Left lung (tissue), 10 donors: ENCODE results near the gene ATF3. TPM values are rescaled to one million over a fixed set of nuclear protein-coding genes. Genes with fewer than 3 reads are reported as not detected.
"Not testable (repeated sequence)": the region's sequence is repeated elsewhere in the genome, so short reads cannot be mapped to it uniquely, and the experiment has no call there.

Experiments used
- ATAC-seq: fragments of 200-7000 bp; cut with Tn5 transposase; one replicate; pipeline ENCODE4 v1.9.1; 2020; ENCODE audit warnings: moderate library complexity
- DNase-seq, 4 donors: peaks; one replicate each; pipeline ENCODE4 v3.0.0-alpha.2; 2013 to 2020
- H3K27ac ChIP-seq, 2 donors: fragments of 200-600 bp; sonication (generic) in 1 of 2; one replicate each; pipeline versions ENCODE4 v1.5.0 to v1.8.0; 2020 to 2021
- H3K27me3 ChIP-seq, 2 donors: fragments of 200-600 bp; sonication (generic) in 1 of 2; one replicate each; pipeline versions ENCODE4 v1.5.0 to v1.8.0; 2020 to 2021
- H3K36me3 ChIP-seq, 2 donors: fragments of 200-600 bp; sonication (generic) in 1 of 2; one replicate each; pipeline versions ENCODE4 v1.5.0 to v1.8.0; 2020 to 2021
- H3K4me1 ChIP-seq, 2 donors: fragments of 200-600 bp; one replicate each; pipeline ENCODE4 v1.8.0; 2021
- H3K4me3 ChIP-seq, 2 donors: fragments of 200-600 bp; sonication (generic) in 1 of 2; one replicate each; pipeline versions ENCODE4 v1.5.0 to v1.8.0; 2020 to 2021; ENCODE audit warnings: mild to moderate bottlenecking in 1 of 2
- H3K9me3 ChIP-seq, 2 donors: fragments of 200-600 bp; sonication (generic) in 1 of 2; one replicate each; pipeline versions ENCODE4 v1.5.0 to v1.8.0; 2020 to 2021
- intact Hi-C, 2 donors: fragments of 100-400 bp; cut with DNase I; formaldehyde crosslinking; loops; one replicate each; pipeline versions ENCODE4 v1.11.2 to v1.14.2; 2022
- polyA plus RNA-seq, 6 donors: library from polyadenylated mRNA; unstranded; fragments of 120-200 nt; gene quantifications; one replicate each; pipeline ENCODE4 v1.2.1, GENCODE V29; 2013; ENCODE audit not compliant: insufficient read length in 6 of 6
- total RNA-seq, 2 donors: library from RNA; stranded (reverse); fragmentation: NEBNext Ultra II Directional; extraction: Animal tissue kit (Norgen Biotek cat#: 25700); gene quantifications; one replicate each; pipeline ENCODE4 v1.2.1, GENCODE V29; 2021
- TF ChIP-seq, protein P1 (sequence below), 2 donors: fragments of 200-600 bp; sonication (generic) in 1 of 2; IDR thresholded peaks; one replicate each; pipeline versions ENCODE4 v1.5.0 to v1.8.0; 2021; ENCODE audit warnings: antibody characterized with exemption in 2 of 2
- donor health status: DM: no; HTN: yes; CAD: no.
- donor health status: DM: no; HTN: no; CAD: no.

The ATF3 gene
- total and polyA plus RNA-seq, 8 donors: 5.6 to 81.8 (median 25.1) TPM

DNA sequence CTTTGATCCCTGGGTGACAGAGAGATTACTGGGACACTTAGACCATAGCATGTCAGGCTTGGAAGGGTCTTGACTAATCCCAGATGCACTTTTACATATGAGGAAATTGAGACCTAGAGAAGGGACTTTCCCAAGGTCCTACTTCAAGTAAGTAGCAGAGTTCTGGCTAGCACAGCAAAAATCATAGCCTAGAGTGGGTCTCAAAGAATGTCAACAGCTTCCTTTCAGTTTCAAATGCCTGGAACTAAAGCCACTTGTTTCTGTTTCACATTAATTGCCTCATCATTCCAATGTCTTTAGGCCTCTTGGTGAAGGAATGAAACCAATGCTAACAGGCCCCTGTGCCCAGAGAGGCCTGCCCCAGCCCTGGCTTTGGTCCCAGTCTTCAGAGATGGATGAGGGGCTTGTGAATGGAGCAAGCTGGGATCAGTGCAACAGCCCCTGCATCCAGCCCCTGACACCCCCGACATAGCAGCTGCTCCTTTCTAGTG is 26.6 kb downstream of the ATF3 start:
- no peaks in the 10 kb centered on the region for H3K36me3 ChIP-seq
- peaks cover 21 to 39% of the 10 kb centered on the region in 2 donors for H3K4me1 ChIP-seq
- DNase-seq (peak in 2 of 4 donors; percentile 76 to 85), ATAC-seq (peak; percentile 74)
- H3K4me3 ChIP-seq: no peak overlapping the region
- intact Hi-C loops: no loop called here
- TF ChIP-seq, protein P1, sequence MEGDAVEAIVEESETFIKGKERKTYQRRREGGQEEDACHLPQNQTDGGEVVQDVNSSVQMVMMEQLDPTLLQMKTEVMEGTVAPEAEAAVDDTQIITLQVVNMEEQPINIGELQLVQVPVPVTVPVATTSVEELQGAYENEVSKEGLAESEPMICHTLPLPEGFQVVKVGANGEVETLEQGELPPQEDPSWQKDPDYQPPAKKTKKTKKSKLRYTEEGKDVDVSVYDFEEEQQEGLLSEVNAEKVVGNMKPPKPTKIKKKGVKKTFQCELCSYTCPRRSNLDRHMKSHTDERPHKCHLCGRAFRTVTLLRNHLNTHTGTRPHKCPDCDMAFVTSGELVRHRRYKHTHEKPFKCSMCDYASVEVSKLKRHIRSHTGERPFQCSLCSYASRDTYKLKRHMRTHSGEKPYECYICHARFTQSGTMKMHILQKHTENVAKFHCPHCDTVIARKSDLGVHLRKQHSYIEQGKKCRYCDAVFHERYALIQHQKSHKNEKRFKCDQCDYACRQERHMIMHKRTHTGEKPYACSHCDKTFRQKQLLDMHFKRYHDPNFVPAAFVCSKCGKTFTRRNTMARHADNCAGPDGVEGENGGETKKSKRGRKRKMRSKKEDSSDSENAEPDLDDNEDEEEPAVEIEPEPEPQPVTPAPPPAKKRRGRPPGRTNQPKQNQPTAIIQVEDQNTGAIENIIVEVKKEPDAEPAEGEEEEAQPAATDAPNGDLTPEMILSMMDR (IDR thresholded peaks at IDR 0.05): no peak
- H3K27me3 ChIP-seq: no peaks in the 10 kb centered on the region
- H3K9me3 ChIP-seq: no peaks in the 10 kb centered on the region
- H3K27ac ChIP-seq: peak overlapping the region; percentile 72 to 81

DNA sequence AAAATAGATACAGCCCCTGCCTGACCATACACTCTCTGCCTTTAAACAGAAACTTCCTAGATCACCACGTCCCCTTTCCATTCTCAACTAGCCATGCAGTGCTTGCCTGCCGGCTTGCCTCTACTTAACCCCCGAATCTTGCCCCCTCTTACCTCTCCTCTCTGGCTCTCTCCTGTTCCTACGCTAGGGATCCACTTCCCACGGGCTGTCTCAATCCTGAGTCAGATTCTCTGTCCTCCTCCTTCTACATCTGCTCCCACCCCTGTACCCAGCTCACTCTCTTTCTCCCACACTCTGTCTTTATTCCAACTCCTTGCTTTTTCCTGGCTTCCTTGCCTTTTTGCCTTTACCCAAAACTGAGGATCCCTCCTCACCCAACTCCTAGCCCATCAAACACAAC is 29.3 kb downstream of the ATF3 start:
- intact Hi-C loops: no loop called here
- no peaks in the 10 kb centered on the region for H3K27me3 ChIP-seq
- H3K27ac ChIP-seq: peak overlapping the region in 1 of 2 donors; percentile 41
- TF ChIP-seq, protein P1 (IDR thresholded peaks at IDR 0.05): no peak
- no peak overlapping the region for H3K4me3 ChIP-seq
- H3K36me3 ChIP-seq: no peaks in the 10 kb centered on the region
- ATAC-seq: no peak
- peaks cover 21 to 36% of the 10 kb centered on the region in 2 donors for H3K4me1 ChIP-seq
- peaks cover 0 to 5% of the 10 kb centered on the region in 2 donors for H3K9me3 ChIP-seq
- DNase-seq: no peak

DNA sequence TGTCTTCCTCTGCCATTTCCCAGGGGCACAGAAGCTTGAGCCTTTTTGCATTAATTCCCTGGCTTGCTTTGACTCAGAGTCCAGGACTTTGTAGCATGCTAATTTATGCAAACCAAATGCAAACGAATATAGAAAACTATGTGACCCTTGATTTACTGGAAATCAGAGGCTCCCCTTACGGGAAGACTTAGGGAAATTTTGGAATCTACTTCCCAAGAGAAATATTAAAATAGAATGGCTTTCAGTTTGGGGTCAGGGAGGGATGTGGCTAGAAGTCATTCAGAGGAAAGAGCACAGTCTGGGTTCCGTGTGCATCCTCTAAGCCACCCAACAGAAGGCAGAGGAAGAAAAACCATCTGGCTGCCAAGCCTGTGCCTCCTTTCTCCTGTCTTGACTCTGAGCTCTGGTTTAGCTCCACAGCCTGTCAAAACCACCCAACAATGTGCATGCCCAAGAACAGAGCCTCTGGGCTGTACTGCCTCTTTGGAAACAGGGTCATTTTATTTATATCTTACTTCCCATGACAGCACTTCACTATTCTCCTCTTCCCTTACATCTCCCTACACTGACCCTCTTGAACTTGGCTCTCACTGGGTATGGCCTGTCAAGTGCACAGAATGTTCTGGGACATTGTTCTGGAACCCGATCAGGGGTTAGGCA is 30.1 kb downstream of the ATF3 start:
- Histone ChIP-seq H3K4me3 (no peak overlapping the region), H3K36me3 (no peaks in the 10 kb centered on the region), H3K27ac (peak overlapping the region in 1 of 2 donors; percentile 41), H3K27me3 (no peaks in the 10 kb centered on the region), H3K9me3 (peaks cover 0 to 5% of the 10 kb centered on the region in 2 donors), H3K4me1 (peaks cover 21 to 36% of the 10 kb centered on the region in 2 donors)
- no peak for ATAC-seq
- intact Hi-C loops: no loop called here
- no peak for DNase-seq
- TF ChIP-seq, protein P1 (IDR thresholded peaks at IDR 0.05): no peak

DNA sequence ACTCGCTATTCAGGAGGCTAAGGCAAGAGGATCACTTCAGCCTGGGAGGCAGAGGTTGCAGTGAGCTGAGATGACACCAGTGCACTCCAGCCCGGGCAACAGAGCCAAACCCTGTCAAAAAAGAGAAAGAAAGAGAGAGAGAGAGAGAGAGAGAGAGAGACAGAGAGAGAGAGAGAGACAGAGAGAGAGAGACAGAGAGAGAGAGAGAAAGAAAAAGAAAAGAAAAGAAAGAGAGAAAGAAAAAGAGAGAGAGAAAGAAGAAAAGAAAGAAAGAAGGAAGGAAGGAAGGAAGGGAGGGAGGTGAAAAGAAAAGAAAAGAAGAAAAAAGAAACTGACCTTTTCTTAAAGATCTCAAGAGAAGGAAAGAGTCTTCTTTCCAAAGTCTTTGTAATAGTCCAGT is 31.0 kb downstream of the ATF3 start:
- DNase-seq, H3K27me3 ChIP-seq, H3K4me3 ChIP-seq, ATAC-seq, H3K36me3 ChIP-seq, H3K27ac ChIP-seq, H3K9me3 ChIP-seq, intact Hi-C loops: not testable (repeated sequence)
- peaks cover 21 to 33% of the 10 kb centered on the region in 2 donors for H3K4me1 ChIP-seq

DNA sequence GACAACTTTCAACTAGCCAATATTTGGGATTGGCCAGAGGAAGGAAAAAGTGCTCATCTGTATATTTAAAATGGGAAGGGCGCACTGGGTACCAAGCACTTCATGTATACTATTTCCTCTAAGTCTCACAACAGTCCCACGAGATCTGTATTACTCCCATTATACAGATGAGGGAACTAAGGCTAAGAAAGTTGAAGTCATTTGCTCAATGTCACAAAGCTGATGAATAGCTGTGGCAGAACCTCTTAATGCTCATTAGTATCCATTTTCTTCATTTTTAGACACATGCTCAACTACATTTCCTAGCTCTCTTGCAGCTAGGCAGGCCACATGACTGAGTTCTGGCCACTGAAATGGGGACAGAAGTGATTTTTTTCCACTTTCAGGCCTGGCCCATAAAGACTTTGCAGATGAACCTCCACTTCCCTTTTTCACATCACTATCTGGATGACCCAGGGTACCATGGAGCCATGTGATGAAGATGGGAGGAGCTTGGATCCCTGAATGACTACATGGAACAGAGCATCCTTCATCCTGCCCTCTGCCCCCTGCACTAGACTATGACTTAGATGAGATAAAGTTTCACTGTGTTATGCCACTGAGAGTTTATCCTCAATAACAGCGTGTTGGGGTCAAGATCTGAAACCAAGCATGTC is 31.8 kb downstream of the ATF3 start:
- ATAC-seq (no peak), DNase-seq (no peak)
- Histone ChIP-seq H3K4me3 (no peak overlapping the region), H3K9me3 (peaks cover 0 to 5% of the 10 kb centered on the region in 2 donors), H3K4me1 (peaks cover 20 to 25% of the 10 kb centered on the region in 2 donors), H3K27me3 (no peaks in the 10 kb centered on the region), H3K36me3 (no peaks in the 10 kb centered on the region), H3K27ac (no peak overlapping the region)
- TF ChIP-seq, protein P1 (IDR thresholded peaks at IDR 0.05): no peak
- intact Hi-C loops: no loop called here
